Measurements from ENCODE around the gene P2RX7. TPM values are rescaled to one million over a fixed set of nuclear protein-coding genes. Genes with fewer than 3 reads are reported as not detected.

The P2RX7 gene
- total RNA-seq, 4 donors from 2014 or later = 9.8 to 38.6 (median 24.4) TPM

- intact Hi-C loops (cut with DNase I; ENCODE audit: low total_unique reads) = no loop called here
- WGBS, 2 donors = 55 to 76% methylated on average over 4 of the region's 4 CpGs
- DNase-seq (ENCODE audit: low spot score in 2 of 2) = no peak
- no peak overlapping the region for H3K4me3 ChIP-seq (ENCODE audit: low read depth, poor library complexity, severe bottlenecking)
- no peak for TF ChIP-seq POLR2A (IDR thresholded peaks at IDR 0.05)
- TF ChIP-seq, protein P1, sequence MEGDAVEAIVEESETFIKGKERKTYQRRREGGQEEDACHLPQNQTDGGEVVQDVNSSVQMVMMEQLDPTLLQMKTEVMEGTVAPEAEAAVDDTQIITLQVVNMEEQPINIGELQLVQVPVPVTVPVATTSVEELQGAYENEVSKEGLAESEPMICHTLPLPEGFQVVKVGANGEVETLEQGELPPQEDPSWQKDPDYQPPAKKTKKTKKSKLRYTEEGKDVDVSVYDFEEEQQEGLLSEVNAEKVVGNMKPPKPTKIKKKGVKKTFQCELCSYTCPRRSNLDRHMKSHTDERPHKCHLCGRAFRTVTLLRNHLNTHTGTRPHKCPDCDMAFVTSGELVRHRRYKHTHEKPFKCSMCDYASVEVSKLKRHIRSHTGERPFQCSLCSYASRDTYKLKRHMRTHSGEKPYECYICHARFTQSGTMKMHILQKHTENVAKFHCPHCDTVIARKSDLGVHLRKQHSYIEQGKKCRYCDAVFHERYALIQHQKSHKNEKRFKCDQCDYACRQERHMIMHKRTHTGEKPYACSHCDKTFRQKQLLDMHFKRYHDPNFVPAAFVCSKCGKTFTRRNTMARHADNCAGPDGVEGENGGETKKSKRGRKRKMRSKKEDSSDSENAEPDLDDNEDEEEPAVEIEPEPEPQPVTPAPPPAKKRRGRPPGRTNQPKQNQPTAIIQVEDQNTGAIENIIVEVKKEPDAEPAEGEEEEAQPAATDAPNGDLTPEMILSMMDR (IDR thresholded peaks at IDR 0.05) = no peak
Measured at GRCh38 chr12:121113057-121113456, 19.6 kb upstream of the P2RX7 start.

GRCh38 chr12:121114019-121114639 is 18.5 kb upstream of the P2RX7 start:
- 40 to 49% methylated on average over 6 of the region's 6 CpGs for WGBS, 2 donors
- TF ChIP-seq, protein P1 (IDR thresholded peaks at IDR 0.05) = no peak
- TF ChIP-seq POLR2A (IDR thresholded peaks at IDR 0.05) = no peak
- H3K4me3 ChIP-seq (ENCODE audit: low read depth, poor library complexity, severe bottlenecking) = no peak overlapping the region
- no peak for DNase-seq (ENCODE audit: low spot score in 2 of 2)
- intact Hi-C loops (cut with DNase I; ENCODE audit: low total_unique reads) = no loop called here

- WGBS, 2 donors = 16 to 25% methylated on average over 2 of the region's 2 CpGs
- intact Hi-C loops (cut with DNase I; ENCODE audit: low total_unique reads) = no loop called here
- TF ChIP-seq POLR2A (IDR thresholded peaks at IDR 0.05) = no peak
- TF ChIP-seq, protein P1 (IDR thresholded peaks at IDR 0.05) = no peak
- H3K4me3 ChIP-seq (ENCODE audit: low read depth, poor library complexity, severe bottlenecking) = no peak overlapping the region
- DNase-seq (ENCODE audit: low spot score in 2 of 2) = no peak
Measured at GRCh38 chr12:121114806-121115205, 17.9 kb upstream of the P2RX7 start.

GRCh38 chr12:121115530-121115929 is 17.1 kb upstream of the P2RX7 start:
- intact Hi-C loops (cut with DNase I; ENCODE audit: low total_unique reads) = no loop called here
- no peak for DNase-seq (ENCODE audit: low spot score in 2 of 2)
- 79 to 88% methylated on average over 4 of the region's 4 CpGs for WGBS, 2 donors

GRCh38 chr12:121116318-121117225 is 16.1 kb upstream of the P2RX7 start:
- TF ChIP-seq POLR2A (IDR thresholded peaks at IDR 0.05) = no peak
- TF ChIP-seq, protein P1 (IDR thresholded peaks at IDR 0.05) = no peak
- intact Hi-C loops (cut with DNase I; ENCODE audit: low total_unique reads) = no loop called here
- no peak overlapping the region for H3K4me3 ChIP-seq (ENCODE audit: low read depth, poor library complexity, severe bottlenecking)
- DNase-seq (ENCODE audit: low spot score in 2 of 2) = no peak
- 77 to 83% methylated on average over 4 of the region's 4 CpGs for WGBS, 2 donors

More at GRCh38 chr12:121115530-121115929, 17.1 kb upstream of the P2RX7 start:
- TF ChIP-seq, protein P1 (IDR thresholded peaks at IDR 0.05) = no peak
- TF ChIP-seq POLR2A (IDR thresholded peaks at IDR 0.05) = no peak
- H3K4me3 ChIP-seq (ENCODE audit: low read depth, poor library complexity, severe bottlenecking) = no peak overlapping the region
